ENCODE results near the gene THAP12. TPM values are rescaled to one million over a fixed set of nuclear protein-coding genes. Genes with fewer than 3 reads are reported as not detected.
A peak's percentile ranks its signal among the peaks of the same experiment; 100 is the strongest.

The THAP12 gene
- total RNA-seq, 1 experiment from 2014 or later, result 42.5 TPM

- Histone ChIP-seq H2BK120ac (ENCODE audit: low read depth, low read length, poor library complexity, severe bottlenecking) (no peak overlapping the region), H2BK5ac (ENCODE audit: insufficient read length, low read length) (no peak overlapping the region), H3K4me1 (ENCODE audit: insufficient read depth, low read length) (no peaks in the 10 kb centered on the region), H3K79me1 (ENCODE audit: insufficient read depth, low read depth, low read length, poor library complexity, severe bottlenecking) (no peaks in the 10 kb centered on the region), H2BK20ac (ENCODE audit: low read depth, low read length, poor library complexity, severe bottlenecking) (no peak overlapping the region), H4K91ac (ENCODE audit: insufficient read length, low read depth, low read length) (no peak overlapping the region), H3K79me2 (ENCODE audit: insufficient read depth, low read length) (no peaks in the 10 kb centered on the region), H3K23ac (ENCODE audit: insufficient read length, low read depth, low read length) (no peak overlapping the region), H2AK5ac (ENCODE audit: insufficient read length, low read length) (no peak overlapping the region), H3K9ac (ENCODE audit: extremely low read depth, insufficient read length, low read length) (no peak overlapping the region), H2BK12ac (ENCODE audit: insufficient read length, low read depth, low read length) (no peak overlapping the region), H3K27me3 (ENCODE audit: insufficient read depth, low read length) (peaks cover 19% of the 10 kb centered on the region; the same call in 1 of the 2 replicates), H4K20me1 (ENCODE audit: control insufficient read depth, insufficient read depth, insufficient read length) (no peaks in the 10 kb centered on the region), H2AFZ (ENCODE audit: low read length) (no peak overlapping the region), H3K14ac (ENCODE audit: insufficient read depth, low read length) (no peak overlapping the region), H4K8ac (replicated peaks; ENCODE audit: insufficient read length, low read depth, low read length) (no peak overlapping the region), H3K4me2 (ENCODE audit: insufficient read depth, insufficient read length, low read length) (peak overlapping the region; percentile 47), H3T11ph (ENCODE audit: low read length) (no peak overlapping the region), H4K5ac (ENCODE audit: insufficient read length, low read depth, low read length) (no peak overlapping the region), H3K18ac (ENCODE audit: insufficient read length, low read depth, low read length) (no peak overlapping the region), H3K9me3 (ENCODE audit: control insufficient read depth, low read depth, low read length) (no peaks in the 10 kb centered on the region), H3K27ac (ENCODE audit: insufficient read length, low read depth, low read length) (no peak overlapping the region), H3K56ac (ENCODE audit: insufficient read length, low read depth, low read length) (no peak overlapping the region), H2BK15ac (ENCODE audit: low read depth, low read length) (no peak overlapping the region), H3K4ac (ENCODE audit: low read depth, low read length) (no peak overlapping the region), H3K23me2 (ENCODE audit: insufficient read length, low read depth, low read length, poor library complexity, severe bottlenecking) (peaks cover 7% of the 10 kb centered on the region)
- Mint-ChIP-seq H3K27ac (no peak overlapping the region), H3K27me3 (ENCODE audit: low read depth) (peaks cover 59% of the 10 kb centered on the region), H3K36me3 (ENCODE audit: insufficient read depth in 1 of 3, low read depth in 3 of 3) (no peaks in the 10 kb centered on the region; a peak in 1 of 7 replicates), H3K4me3 (peak overlapping the region; percentile 47 to 70), H3K4me1 (peaks cover 13 to 28% of the 10 kb centered on the region in 2 experiments), H3K9me3 (no peaks in the 10 kb centered on the region; a peak in 1 of 5 replicates)
- DNase-seq, result no peak
- no peak for TF ChIP-seq CTCF (conservative IDR thresholded peaks at IDR 0.05)
- no CpG with 5 or more reads among the region's 5 CpGs for WGBS (ENCODE audit: extremely low coverage, insufficient read length, low lambda C conversion rate)
Observed at GRCh38 chr11:76322540-76322939, 58.4 kb downstream of the THAP12 start.
